Activated B cell treated with CpG ODN at 0.5 μM for 24 hours (primary cell): ENCODE measurements around the gene FLT1. TPM values are rescaled to one million over a fixed set of nuclear protein-coding genes. Genes with fewer than 3 reads are reported as not detected.

Experiments
- ATAC-seq: fragments of 200-7000 bp; cut with Tn5 transposase; one replicate; pipeline ENCODE4 v1.10.0; 2021; ENCODE audit warnings: low read depth, mild to moderate bottlenecking, moderate library complexity
- CTCF ChIA-PET: fragments of 350-600 bp; sonication (Branson Sonifier 250); formaldehyde crosslinking; loops from one replicate; lab custom pipeline; 2021; ENCODE audit warnings: antibody characterized with exemption; lab: Charles Lee
- POLR2A ChIA-PET: fragments of 350-600 bp; sonication (Branson Sonifier 250); formaldehyde crosslinking; loops from one replicate; lab custom pipeline; 2021; ENCODE audit warnings: antibody characterized with exemption; lab: Charles Lee
- DNase-seq: peaks from one replicate; pipeline ENCODE4 v3.0.0; 2022
- H3K27ac Mint-ChIP-seq: one replicate; pipeline ENCODE4 v1.8.0; 2020; ENCODE audit warnings: mixed read lengths
- H3K27me3 Mint-ChIP-seq: one replicate; pipeline ENCODE4 v1.8.0; 2021; ENCODE audit warnings: mixed read lengths
- H3K36me3 Mint-ChIP-seq: one replicate; pipeline ENCODE4 v1.8.0; 2021; ENCODE audit warnings: low read depth, mixed read lengths
- H3K4me1 Mint-ChIP-seq: one replicate; pipeline ENCODE4 v1.8.0; 2021; ENCODE audit warnings: mixed read lengths
- H3K4me3 Mint-ChIP-seq: one replicate; pipeline ENCODE4 v1.8.0; 2020; ENCODE audit warnings: mild to moderate bottlenecking, mixed read lengths
- H3K9me3 Mint-ChIP-seq: one replicate; pipeline ENCODE4 v1.8.0; 2020; ENCODE audit warnings: mixed read lengths
- CTCF ChIP-seq: fragments of 200-600 bp; IDR thresholded peaks from one replicate; pipeline ENCODE4 v1.8.0; 2022; ENCODE audit warnings: antibody characterized with exemption, mild to moderate bottlenecking
- intact Hi-C: fragments of 100-400 bp; cut with micrococcal nuclease; formaldehyde crosslinking; loops from one replicate; pipeline ENCODE4 v1.15.1; 2024
- total RNA-seq: library from RNA; stranded (reverse); gene quantifications from 2 replicates; pipeline ENCODE4 v1.2.3, GENCODE V29; 2022

Gene FLT1
- total RNA-seq, 1 donor from 2014 or later = 1.3 TPM

DNA sequence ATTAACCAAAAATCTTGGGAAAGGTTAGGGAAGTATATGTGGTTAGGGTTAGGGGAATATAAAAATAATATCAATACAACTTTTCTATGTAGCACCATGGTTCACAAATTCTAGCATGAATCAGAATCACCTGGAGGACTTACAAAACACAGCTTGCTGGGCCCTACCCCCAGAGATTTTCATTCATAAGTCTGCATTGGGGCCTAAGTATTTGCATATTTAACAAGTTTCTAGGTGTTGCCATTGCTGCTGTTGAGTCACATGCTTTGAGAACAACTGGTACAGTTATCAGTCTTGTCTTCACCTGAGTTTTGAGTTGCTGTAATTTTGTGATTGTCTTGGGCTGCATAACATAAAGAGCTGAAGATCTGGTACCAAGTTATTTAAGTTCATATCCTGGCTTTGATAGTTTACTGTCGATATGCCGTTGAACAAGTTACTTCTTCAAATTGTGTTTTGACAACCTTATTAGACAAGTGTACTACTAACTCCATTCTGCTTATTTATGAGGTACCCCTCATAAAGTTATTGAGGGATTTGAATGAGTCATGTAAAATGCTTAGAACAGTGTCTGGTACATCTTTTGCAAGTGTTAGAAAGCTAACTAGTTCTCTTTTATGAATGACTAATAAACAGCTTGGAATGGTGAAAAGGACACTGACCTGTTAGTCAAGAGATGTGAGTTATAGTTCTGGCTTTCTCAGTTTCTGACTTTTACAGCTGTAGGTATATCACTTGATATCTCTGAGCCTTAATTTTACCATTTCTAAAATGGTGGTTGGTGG lies 223.7 kb downstream of the FLT1 start:
- CTCF ChIA-PET = no interaction called here
- POLR2A ChIA-PET = no interaction called here
- H3K36me3 Mint-ChIP-seq = peaks cover 74% of the 10 kb centered on the region

DNA sequence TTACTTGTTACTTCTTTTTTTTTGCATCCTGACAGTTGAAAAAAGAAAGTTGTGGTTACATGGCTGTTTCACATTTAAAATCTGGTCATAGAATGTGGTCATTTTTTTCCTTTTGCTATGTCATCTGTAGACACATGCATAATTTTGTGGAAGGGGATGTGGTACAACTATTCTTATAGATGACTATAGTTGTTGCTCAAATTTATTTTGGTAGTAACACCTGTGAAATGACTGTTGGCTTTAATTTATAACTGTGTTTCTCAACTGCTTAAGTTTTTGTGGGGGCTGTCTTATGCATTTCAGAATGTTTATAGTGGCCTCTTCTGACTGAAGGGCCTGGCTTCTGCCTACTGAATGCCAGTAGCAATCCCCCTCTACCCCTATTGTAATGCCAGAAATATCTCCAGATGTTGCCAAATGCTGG lies 226.1 kb downstream of the FLT1 start:
- Mint-ChIP-seq H3K36me3 (peaks cover 70% of the 10 kb centered on the region), H3K27ac (peak overlapping the region; percentile 78), H3K27me3 (no peaks in the 10 kb centered on the region), H3K4me1 (peaks cover 29% of the 10 kb centered on the region), H3K4me3 (peak overlapping the region; percentile 41), H3K9me3 (peaks cover 9% of the 10 kb centered on the region)
- CTCF ChIA-PET = no interaction called here
- ATAC-seq = peak; percentile 87
- no peak for DNase-seq
- intact Hi-C loops = loop anchor here (1.0 to 5.0 kb wide), 5 partner anchors 16 to 390 kb away; partner anchors contain the start of gene POMP
- no peak for TF ChIP-seq CTCF
- POLR2A ChIA-PET = no interaction called here

More for the DNA sequence above, 223.7 kb downstream of the FLT1 start:
- no peak for DNase-seq
- Mint-ChIP-seq H3K9me3 (peaks cover 9% of the 10 kb centered on the region), H3K4me1 (peaks cover 29% of the 10 kb centered on the region), H3K4me3 (no peak overlapping the region), H3K27me3 (no peaks in the 10 kb centered on the region), H3K27ac (no peak overlapping the region)
- no peak for ATAC-seq
- no peak for TF ChIP-seq CTCF
- intact Hi-C loops = no loop called here

- Mint-ChIP-seq H3K27me3 (no peaks in the 10 kb centered on the region), H3K9me3 (peaks cover 9% of the 10 kb centered on the region), H3K4me3 (peak overlapping the region; percentile 1), H3K36me3 (peaks cover 67% of the 10 kb centered on the region), H3K27ac (no peak overlapping the region), H3K4me1 (peaks cover 29% of the 10 kb centered on the region)
- ChIA-PET CTCF (no interaction called here), POLR2A (no interaction called here)
- intact Hi-C loops = loop anchor here (5.0 kb wide), 1 partner anchor 220 kb away; no protein-coding TSS in a partner anchor
- no peak for DNase-seq
- TF ChIP-seq CTCF = no peak
- no peak for ATAC-seq
Measured at GRCh38 chr13:28267497-28267896, 227.4 kb downstream of the FLT1 start.

GRCh38 chr13:28258417-28258816 lies 236.5 kb downstream of the FLT1 start:
- no peak for TF ChIP-seq CTCF
- H3K27me3 Mint-ChIP-seq = no peaks in the 10 kb centered on the region
- ChIA-PET POLR2A (no interaction called here), CTCF (no interaction called here)
- ATAC-seq (no peak), DNase-seq (no peak)
- peaks cover 30% of the 10 kb centered on the region for H3K4me1 Mint-ChIP-seq
- H3K27ac Mint-ChIP-seq = no peak overlapping the region
- H3K9me3 Mint-ChIP-seq = no peaks in the 10 kb centered on the region
- H3K4me3 Mint-ChIP-seq = no peak overlapping the region
- intact Hi-C loops = no loop called here
- peaks cover 67% of the 10 kb centered on the region for H3K36me3 Mint-ChIP-seq

DNA sequence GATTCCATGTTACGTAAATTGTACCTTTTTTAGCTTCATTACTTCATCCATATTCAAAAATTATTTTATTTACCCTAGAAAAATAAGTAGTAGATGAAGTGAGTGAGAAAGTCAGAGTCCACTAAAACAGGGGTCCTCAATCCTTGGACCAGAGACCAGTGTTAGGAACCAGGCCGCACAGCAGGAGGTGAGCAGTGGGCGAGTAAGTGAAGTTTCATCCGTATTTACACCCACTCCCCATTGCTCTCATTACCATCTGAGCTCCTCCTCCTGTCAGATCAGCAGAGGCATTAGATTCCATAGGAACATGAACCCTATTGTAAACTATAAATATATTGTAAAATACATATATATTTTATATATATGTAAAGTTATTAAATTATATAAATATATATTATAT lies 237.6 kb downstream of the FLT1 start:
- ChIA-PET CTCF (no interaction called here), POLR2A (interaction anchor here (0.6 kb wide), 1 partner anchor 637 kb away, joined by 7 read pairs; the partner anchor contains the start of gene LNX2)
- Mint-ChIP-seq H3K27ac (no peak overlapping the region), H3K36me3 (peaks cover 64% of the 10 kb centered on the region), H3K9me3 (no peaks in the 10 kb centered on the region), H3K27me3 (no peaks in the 10 kb centered on the region), H3K4me1 (peaks cover 37% of the 10 kb centered on the region), H3K4me3 (no peak overlapping the region)
- DNase-seq (no peak), ATAC-seq (no peak)
- no peak for TF ChIP-seq CTCF
- intact Hi-C loops = no loop called here
